Retinal pigment epithelial cell (primary cell): ENCODE results near the gene B4GALNT2.
"Not testable (repeated sequence)": the region's sequence is repeated elsewhere in the genome, so short reads cannot be mapped to it uniquely, and the experiment has no call there.

Experiments used
- DNase-seq: peaks from one replicate; pipeline ENCODE4 v3.0.0-alpha.2; 2010; ENCODE audit warnings: low read depth
- H3K4me3 ChIP-seq: 2 replicates; pipeline ENCODE4 v1.5.1; 2011; ENCODE audit warnings: mild to moderate bottlenecking, low read length, control low read depth, moderate library complexity
- CTCF ChIP-seq: conservative IDR thresholded peaks from 2 replicates; pipeline ENCODE4 v1.5.1; 2011; ENCODE audit warnings: low read depth, low read length, control low read depth, inconsistent platforms

B4GALNT2 gene

GRCh38 chr17:49121696-49122292 lies 10.8 kb upstream of the B4GALNT2 start:
- no peak for TF ChIP-seq CTCF
- DNase-seq: no peak
- no peak overlapping the region for H3K4me3 ChIP-seq

- DNase-seq: no peak
- TF ChIP-seq CTCF: no peak
- no peak overlapping the region for H3K4me3 ChIP-seq
Observed at GRCh38 chr17:49122566-49122965, 10.0 kb upstream of the B4GALNT2 start.

DNA sequence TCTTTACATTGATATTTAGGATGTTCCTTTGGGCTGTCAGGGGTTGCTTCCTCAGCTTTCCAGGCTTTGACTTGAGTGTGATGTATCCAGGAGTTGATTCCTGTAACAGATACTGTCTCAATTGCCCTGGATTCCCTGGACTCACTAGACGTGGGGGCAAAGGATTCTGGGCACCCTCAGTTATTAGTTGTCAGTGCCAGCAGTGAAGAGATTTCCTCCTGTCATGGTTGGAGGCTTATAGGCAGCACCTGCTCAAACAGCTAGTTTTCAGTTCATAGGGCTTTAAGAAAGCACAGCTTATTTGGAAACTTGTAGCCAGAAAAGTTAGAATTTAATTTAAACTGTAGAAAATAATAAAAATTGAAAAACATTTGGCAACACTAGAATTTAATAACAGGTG lies 9.5 kb upstream of the B4GALNT2 start:
- no peak for DNase-seq
- H3K4me3 ChIP-seq: no peak overlapping the region
- no peak for TF ChIP-seq CTCF

- no peak for DNase-seq
- H3K4me3 ChIP-seq: no peak overlapping the region
- no peak for TF ChIP-seq CTCF
Observed at GRCh38 chr17:49125449-49125848, 7.1 kb upstream of the B4GALNT2 start.

- H3K4me3 ChIP-seq, DNase-seq: not testable (repeated sequence)
Observed at GRCh38 chr17:49126183-49126859, 6.2 kb upstream of the B4GALNT2 start.

GRCh38 chr17:49129359-49129950 lies 3.1 kb upstream of the B4GALNT2 start:
- H3K4me3 ChIP-seq, DNase-seq: not testable (repeated sequence)

- H3K4me3 ChIP-seq: no peak overlapping the region
- DNase-seq: no peak
- no peak for TF ChIP-seq CTCF
Observed at GRCh38 chr17:49130891-49131290, 1.7 kb upstream of the B4GALNT2 start.

DNA sequence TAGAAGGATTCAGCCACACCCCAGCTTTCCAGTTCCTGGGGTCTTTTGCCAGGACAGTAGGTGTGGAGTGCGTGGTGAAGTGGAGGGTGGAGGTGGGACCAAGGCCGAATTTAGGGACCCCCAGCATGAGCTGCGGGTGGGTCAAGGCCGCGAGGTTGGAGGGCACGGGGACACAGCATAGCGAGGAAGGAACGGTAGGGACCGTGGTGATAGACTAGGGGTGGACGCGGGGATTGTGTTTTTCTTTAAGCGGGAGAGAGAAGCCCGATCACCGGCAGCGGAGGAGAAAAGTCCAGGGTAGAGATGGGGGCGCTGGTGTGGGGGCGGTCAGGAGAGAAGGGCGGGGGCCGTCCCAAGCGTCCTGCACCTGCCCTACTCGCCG lies 261 bp upstream of the B4GALNT2 start:
- peak overlapping the region; percentile 45 for H3K4me3 ChIP-seq
- no peak for TF ChIP-seq CTCF
- DNase-seq: no peak
